Liver (tissue), 9 donors: ENCODE data around the gene CYB561. TPM values are rescaled to one million over a fixed set of nuclear protein-coding genes. Genes with fewer than 3 reads are reported as not detected.

Experiments used
- DNase-seq: peaks from one replicate; pipeline ENCODE4 v3.0.0-alpha.2; 2017; ENCODE audit warnings: low spot score
- H3K27ac ChIP-seq, 2 donors: one replicate each; pipeline ENCODE4 v1.7.0; 2013; ENCODE audit warnings: inconsistent platforms in 2 of 2, low read length in 2 of 2, control low read depth in 1 of 2, low read depth in 1 of 2, mild to moderate bottlenecking in 1 of 2
- H3K27me3 ChIP-seq, 4 donors: one replicate each; pipeline versions ENCODE4 v1.6.1 to v1.7.0; 2013; ENCODE audit warnings: low read length in 3 of 4, inconsistent platforms in 1 of 4, mild to moderate bottlenecking in 1 of 4, moderate library complexity in 1 of 4; ENCODE audit not compliant: control insufficient read depth in 4 of 4, insufficient read depth in 4 of 4
- H3K36me3 ChIP-seq, 4 donors: one replicate each; pipeline versions ENCODE4 v1.6.1 to v1.7.0; 2013; ENCODE audit warnings: low read length in 3 of 4, mild to moderate bottlenecking in 3 of 4, low read depth in 1 of 4, moderate library complexity in 1 of 4; ENCODE audit not compliant: control insufficient read depth in 4 of 4, insufficient read depth in 3 of 4
- H3K4me1 ChIP-seq, 4 donors: one replicate each; pipeline versions ENCODE4 v1.6.1 to v1.7.0; 2013; ENCODE audit warnings: low read length in 3 of 4, mild to moderate bottlenecking in 3 of 4, moderate library complexity in 1 of 4; ENCODE audit not compliant: control insufficient read depth in 4 of 4, insufficient read depth in 4 of 4
- H3K4me3 ChIP-seq, 3 donors: one replicate each; pipeline versions ENCODE4 v1.6.1 to v1.7.0; 2013; ENCODE audit warnings: low read length in 3 of 3, control low read depth in 1 of 3, low read depth in 1 of 3, mild to moderate bottlenecking in 1 of 3
- H3K9ac ChIP-seq, 2 donors: one replicate each; pipeline ENCODE4 v1.7.0; 2013; ENCODE audit warnings: low read length in 2 of 2, mild to moderate bottlenecking in 2 of 2, moderate library complexity in 2 of 2, control low read depth in 1 of 2, low read depth in 1 of 2
- H3K9me3 ChIP-seq, 4 donors: one replicate each; pipeline versions ENCODE4 v1.6.1 to v1.7.0; 2013; ENCODE audit warnings: low read length in 3 of 4; ENCODE audit not compliant: control insufficient read depth in 4 of 4
- FOXA1 ChIP-seq: IDR thresholded peaks from 2 replicates; pipeline ENCODE4 v1.6.1; 2016; ENCODE audit warnings: antibody characterized with exemption
- GABPA ChIP-seq, 2 donors: IDR thresholded peaks in 1 of 2; conservative IDR thresholded peaks in 1 of 2; 2 replicates each; pipeline ENCODE4 v1.6.1; 2016; ENCODE audit warnings: antibody characterized with exemption in 2 of 2, mild to moderate bottlenecking in 1 of 2, moderate library complexity in 1 of 2
- HNF4G ChIP-seq: IDR thresholded peaks from 2 replicates; pipeline ENCODE4 v1.6.1; 2016; ENCODE audit warnings: antibody characterized with exemption
- JUND ChIP-seq, 2 donors: IDR thresholded peaks; 2 replicates each; pipeline ENCODE4 v1.6.1; 2016; ENCODE audit warnings: antibody characterized with exemption in 2 of 2
- MAX ChIP-seq: IDR thresholded peaks from 2 replicates; pipeline ENCODE4 v1.6.1; 2016; ENCODE audit warnings: antibody characterized with exemption
- NR2F2 ChIP-seq: IDR thresholded peaks from 2 replicates; pipeline ENCODE4 v1.6.1; 2016; ENCODE audit warnings: antibody characterized with exemption
- RAD21 ChIP-seq, 2 donors: IDR thresholded peaks; 2 replicates each; pipeline ENCODE4 v1.6.1; 2016; ENCODE audit warnings: antibody characterized with exemption in 2 of 2, mild to moderate bottlenecking in 2 of 2
- REST ChIP-seq: IDR thresholded peaks from 2 replicates; pipeline ENCODE4 v1.6.1; 2016; ENCODE audit warnings: antibody characterized with exemption, mild to moderate bottlenecking
- RXRA ChIP-seq, 2 donors: IDR thresholded peaks; 2 replicates each; pipeline ENCODE4 v1.6.1; 2017 to 2018; ENCODE audit warnings: antibody characterized with exemption in 2 of 2, mild to moderate bottlenecking in 1 of 2
- SP1 ChIP-seq: IDR thresholded peaks from 2 replicates; pipeline ENCODE4 v1.6.1; 2018; ENCODE audit warnings: antibody characterized with exemption, mild to moderate bottlenecking
- ZBTB33 ChIP-seq: IDR thresholded peaks from 2 replicates; pipeline ENCODE4 v1.6.1; 2016; ENCODE audit warnings: antibody characterized with exemption
- whole genome bisulfite sequencing: extraction: QIAGEN DNeasy Blood & Tissue Kit; methylation state at CpG from one replicate; pipeline ENCODE4 v1.1.7; 2013; 5-methylcytosine and 5-hydroxymethylcytosine counted together
- polyA plus RNA-seq, 2 donors: library from polyadenylated mRNA; stranded (reverse) in 1 of 2; unstranded in 1 of 2; fragments of 200-250 nt in 1 of 2; fragments of >200 nt in 1 of 2; fragmentation: Nextera tagmentation in 1 of 2; extraction: Ambion mirVana in 1 of 2; gene quantifications; one replicate each; pipeline versions ENCODE4 v1.2.1 to v1.2.3, GENCODE V29; 2013 to 2015
- total RNA-seq, 2 donors: library from RNA; depleted of rRNA; stranded (reverse); fragments of >200 nt; gene quantifications; one replicate each; pipeline ENCODE4 v1.2.3, GENCODE V29; 2014
- donor health status: healthy.
- donor health status: healthy.
- donor health status: healthy.
- donor health status: healthy.
- donor health status: healthy.

CYB561 gene
- total and polyA plus RNA-seq, 4 donors, result 0.93 to 18.5 (median 12.9) TPM

GRCh38 chr17:63420868-63421680 is 25.0 kb downstream of the CYB561 start:
- Histone ChIP-seq H3K9ac (no peak overlapping the region), H3K27me3 (no peaks in the 10 kb centered on the region), H3K9me3 (no peaks in the 10 kb centered on the region), H3K4me3 (no peak overlapping the region), H3K4me1 (peaks cover 0 to 4% (median 0%) of the 10 kb centered on the region in 4 donors), H3K36me3 (no peaks in the 10 kb centered on the region), H3K27ac (no peak overlapping the region)
- 95% methylated on average over 25 of the region's 25 CpGs for WGBS
- no peak for TF ChIP-seq MAX
- no peak for TF ChIP-seq HNF4G
- TF ChIP-seq SP1, result no peak
- no peak for TF ChIP-seq RAD21 (IDR thresholded peaks at IDR 0.05)
- TF ChIP-seq ZBTB33, result no peak
- TF ChIP-seq FOXA1, result no peak
- TF ChIP-seq GABPA (IDR thresholded peaks at IDR 0.05 in 1 of 2, conservative IDR thresholded peaks at IDR 0.05 in 1 of 2), result no peak
- no peak for TF ChIP-seq JUND (IDR thresholded peaks at IDR 0.05)
- no peak for DNase-seq

GRCh38 chr17:63419949-63420867 is 25.9 kb downstream of the CYB561 start:
- Histone ChIP-seq H3K4me1 (no peaks in the 10 kb centered on the region), H3K4me3 (no peak overlapping the region), H3K9ac (no peak overlapping the region), H3K27ac (no peak overlapping the region), H3K9me3 (no peaks in the 10 kb centered on the region), H3K36me3 (no peaks in the 10 kb centered on the region), H3K27me3 (no peaks in the 10 kb centered on the region)
- TF ChIP-seq NR2F2 (no peak), GABPA (IDR thresholded peaks at IDR 0.05 in 1 of 2, conservative IDR thresholded peaks at IDR 0.05 in 1 of 2) (no peak), FOXA1 (no peak), REST (no peak), RXRA (IDR thresholded peaks at IDR 0.05) (no peak)
- DNase-seq, result no peak
- WGBS, result 83% methylated on average over 23 of the region's 23 CpGs
